Measurements from ENCODE around the gene CMTM6.
"Not testable (repeated sequence)": the region's sequence is repeated elsewhere in the genome, so short reads cannot be mapped to it uniquely, and the experiment has no call there.

Gene CMTM6

GRCh38 chr3:32449691-32450090 is 53.0 kb downstream of the CMTM6 start:
- no peak for DNase-seq (ENCODE audit: low spot score)
- in situ Hi-C loops (cut with MboI; ENCODE audit: low pct_unique_long_range_greater_than_20kb, low sequenced_read_pairs, unreplicated experiment): no loop called here
- no peak for TF ChIP-seq CTCF (IDR thresholded peaks at IDR 0.05; ENCODE audit: extremely low read depth, insufficient read depth, missing control alignments)

GRCh38 chr3:32448686-32449474 is 53.8 kb downstream of the CMTM6 start:
- in situ Hi-C loops (cut with MboI; ENCODE audit: low pct_unique_long_range_greater_than_20kb, low sequenced_read_pairs, unreplicated experiment): no loop called here
- no peak for DNase-seq (ENCODE audit: low spot score)
- no peak for TF ChIP-seq CTCF (IDR thresholded peaks at IDR 0.05; ENCODE audit: extremely low read depth, insufficient read depth, missing control alignments)

GRCh38 chr3:32447865-32448400 is 54.7 kb downstream of the CMTM6 start:
- no peak for DNase-seq (ENCODE audit: low spot score)
- TF ChIP-seq CTCF (IDR thresholded peaks at IDR 0.05; ENCODE audit: extremely low read depth, insufficient read depth, missing control alignments): no peak
- in situ Hi-C loops (cut with MboI; ENCODE audit: low pct_unique_long_range_greater_than_20kb, low sequenced_read_pairs, unreplicated experiment): no loop called here

GRCh38 chr3:32443478-32443877 is 59.2 kb downstream of the CMTM6 start:
- DNase-seq (ENCODE audit: low spot score): no peak
- no peak for TF ChIP-seq CTCF (IDR thresholded peaks at IDR 0.05; ENCODE audit: extremely low read depth, insufficient read depth, missing control alignments)
- in situ Hi-C loops (cut with MboI; ENCODE audit: low pct_unique_long_range_greater_than_20kb, low sequenced_read_pairs, unreplicated experiment): no loop called here

GRCh38 chr3:32442766-32443165 is 59.9 kb downstream of the CMTM6 start:
- in situ Hi-C loops (cut with MboI; ENCODE audit: low pct_unique_long_range_greater_than_20kb, low sequenced_read_pairs, unreplicated experiment): no loop called here
- no peak for TF ChIP-seq CTCF (IDR thresholded peaks at IDR 0.05; ENCODE audit: extremely low read depth, insufficient read depth, missing control alignments)
- no peak for DNase-seq (ENCODE audit: low spot score)

- DNase-seq (ENCODE audit: low spot score): no peak
- in situ Hi-C loops (cut with MboI; ENCODE audit: low pct_unique_long_range_greater_than_20kb, low sequenced_read_pairs, unreplicated experiment): no loop called here
- TF ChIP-seq CTCF (IDR thresholded peaks at IDR 0.05; ENCODE audit: extremely low read depth, insufficient read depth, missing control alignments): no peak
Observed at GRCh38 chr3:32440611-32441350, 61.9 kb downstream of the CMTM6 start.

GRCh38 chr3:32439421-32439820 is 63.2 kb downstream of the CMTM6 start:
- DNase-seq (ENCODE audit: low spot score); in situ Hi-C loops (cut with MboI; ENCODE audit: low pct_unique_long_range_greater_than_20kb, low sequenced_read_pairs, unreplicated experiment): not testable (repeated sequence)

Measured in GM13977 (cell line).